ENCODE data around the gene ANKFN1.

Gene ANKFN1

GRCh38 chr17:56424005-56424404 lies 270.7 kb downstream of the ANKFN1 start:
- Histone ChIP-seq H3K36me3 (no peaks in the 10 kb centered on the region), H3K27ac (no peak overlapping the region), H3K4me3 (ENCODE audit: low read depth in 1 of 2, low read length in 1 of 2) (no peak overlapping the region), H3K9me3 (no peaks in the 10 kb centered on the region), H3K27me3 (no peaks in the 10 kb centered on the region), H3K4me1 (ENCODE audit: control insufficient read depth in 1 of 2, insufficient read depth in 1 of 2, low read depth in 1 of 2, low read length in 1 of 2) (no peaks in the 10 kb centered on the region)
- TF ChIP-seq, protein P1, sequence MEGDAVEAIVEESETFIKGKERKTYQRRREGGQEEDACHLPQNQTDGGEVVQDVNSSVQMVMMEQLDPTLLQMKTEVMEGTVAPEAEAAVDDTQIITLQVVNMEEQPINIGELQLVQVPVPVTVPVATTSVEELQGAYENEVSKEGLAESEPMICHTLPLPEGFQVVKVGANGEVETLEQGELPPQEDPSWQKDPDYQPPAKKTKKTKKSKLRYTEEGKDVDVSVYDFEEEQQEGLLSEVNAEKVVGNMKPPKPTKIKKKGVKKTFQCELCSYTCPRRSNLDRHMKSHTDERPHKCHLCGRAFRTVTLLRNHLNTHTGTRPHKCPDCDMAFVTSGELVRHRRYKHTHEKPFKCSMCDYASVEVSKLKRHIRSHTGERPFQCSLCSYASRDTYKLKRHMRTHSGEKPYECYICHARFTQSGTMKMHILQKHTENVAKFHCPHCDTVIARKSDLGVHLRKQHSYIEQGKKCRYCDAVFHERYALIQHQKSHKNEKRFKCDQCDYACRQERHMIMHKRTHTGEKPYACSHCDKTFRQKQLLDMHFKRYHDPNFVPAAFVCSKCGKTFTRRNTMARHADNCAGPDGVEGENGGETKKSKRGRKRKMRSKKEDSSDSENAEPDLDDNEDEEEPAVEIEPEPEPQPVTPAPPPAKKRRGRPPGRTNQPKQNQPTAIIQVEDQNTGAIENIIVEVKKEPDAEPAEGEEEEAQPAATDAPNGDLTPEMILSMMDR (IDR thresholded peaks at IDR 0.05): no peak

DNA sequence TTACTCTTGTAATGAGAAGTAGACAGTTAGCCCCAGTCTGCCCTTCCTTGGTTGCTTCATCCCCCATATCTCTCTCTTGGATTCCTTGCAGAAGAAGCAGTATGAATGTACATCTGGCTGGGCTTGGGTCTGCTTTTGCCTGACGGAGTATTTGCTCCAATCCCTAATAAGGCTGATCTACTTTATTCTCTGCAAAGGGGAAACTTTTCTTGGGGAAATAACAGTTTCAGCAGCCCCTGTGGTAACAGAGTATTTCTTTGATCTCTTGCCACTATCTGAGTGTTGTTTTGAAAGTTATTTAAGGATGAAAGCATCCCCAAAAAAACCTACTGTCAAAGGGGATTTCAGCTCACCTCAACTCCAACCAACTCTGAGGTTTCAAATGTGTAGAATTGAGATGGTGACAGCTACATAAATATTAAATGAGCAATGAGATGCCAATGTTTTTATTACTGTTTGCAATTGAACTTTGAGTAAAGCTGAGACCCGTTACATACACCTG lies 271.3 kb downstream of the ANKFN1 start:
- Histone ChIP-seq H3K27me3 (no peaks in the 10 kb centered on the region), H3K4me3 (ENCODE audit: low read depth in 1 of 2, low read length in 1 of 2) (no peak overlapping the region), H3K27ac (no peak overlapping the region), H3K9me3 (no peaks in the 10 kb centered on the region), H3K4me1 (ENCODE audit: control insufficient read depth in 1 of 2, insufficient read depth in 1 of 2, low read depth in 1 of 2, low read length in 1 of 2) (no peaks in the 10 kb centered on the region), H3K36me3 (no peaks in the 10 kb centered on the region)
- TF ChIP-seq, protein P1 (IDR thresholded peaks at IDR 0.05): no peak

GRCh38 chr17:56425483-56425882 lies 272.2 kb downstream of the ANKFN1 start:
- Histone ChIP-seq H3K9me3 (no peaks in the 10 kb centered on the region), H3K36me3 (no peaks in the 10 kb centered on the region), H3K4me1 (ENCODE audit: control insufficient read depth in 1 of 2, insufficient read depth in 1 of 2, low read depth in 1 of 2, low read length in 1 of 2) (no peaks in the 10 kb centered on the region), H3K27ac (no peak overlapping the region), H3K27me3 (no peaks in the 10 kb centered on the region), H3K4me3 (ENCODE audit: low read depth in 1 of 2, low read length in 1 of 2) (no peak overlapping the region)
- TF ChIP-seq, protein P1 (IDR thresholded peaks at IDR 0.05): no peak

- H3K36me3 ChIP-seq: no peaks in the 10 kb centered on the region
- no peaks in the 10 kb centered on the region for H3K9me3 ChIP-seq
- no peak overlapping the region for H3K27ac ChIP-seq
- H3K4me1 ChIP-seq (ENCODE audit: control insufficient read depth in 1 of 2, insufficient read depth in 1 of 2, low read depth in 1 of 2, low read length in 1 of 2): no peaks in the 10 kb centered on the region
- H3K4me3 ChIP-seq (ENCODE audit: low read depth in 1 of 2, low read length in 1 of 2): no peak overlapping the region
- TF ChIP-seq, protein P1 (IDR thresholded peaks at IDR 0.05): no peak
- peaks cover 7% of the 10 kb centered on the region for H3K27me3 ChIP-seq
Measured at GRCh38 chr17:56426901-56427300, 273.6 kb downstream of the ANKFN1 start.

GRCh38 chr17:56431736-56432135 lies 278.5 kb downstream of the ANKFN1 start:
- H3K27me3 ChIP-seq: peaks cover 7% of the 10 kb centered on the region
- H3K4me3 ChIP-seq (ENCODE audit: low read depth in 1 of 2, low read length in 1 of 2): no peak overlapping the region
- TF ChIP-seq, protein P1 (IDR thresholded peaks at IDR 0.05): no peak
- no peak overlapping the region for H3K27ac ChIP-seq
- no peaks in the 10 kb centered on the region for H3K9me3 ChIP-seq
- H3K36me3 ChIP-seq: no peaks in the 10 kb centered on the region
- no peaks in the 10 kb centered on the region for H3K4me1 ChIP-seq (ENCODE audit: control insufficient read depth in 1 of 2, insufficient read depth in 1 of 2, low read depth in 1 of 2, low read length in 1 of 2)

DNA sequence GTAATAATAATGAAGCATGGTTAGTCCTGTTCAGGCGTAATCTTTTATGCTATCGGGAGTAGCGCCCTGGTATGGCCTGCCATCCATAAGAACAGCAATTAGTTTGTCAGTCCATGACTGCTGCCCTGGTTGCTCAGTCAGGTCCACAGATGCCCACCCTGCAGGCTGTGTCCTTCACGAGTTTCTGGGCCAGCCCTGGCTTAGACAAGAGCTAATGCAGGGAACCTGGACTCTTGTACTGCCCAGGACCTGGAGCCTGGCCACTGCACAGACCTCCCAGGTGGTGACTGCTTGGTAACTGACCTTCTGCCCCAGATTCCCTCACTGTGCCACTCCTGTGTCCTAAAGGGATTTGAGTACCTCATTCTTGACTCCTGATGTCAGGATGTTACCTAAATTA lies 279.2 kb downstream of the ANKFN1 start:
- Histone ChIP-seq H3K27me3 (peaks cover 7% of the 10 kb centered on the region), H3K36me3 (no peaks in the 10 kb centered on the region), H3K9me3 (no peaks in the 10 kb centered on the region), H3K27ac (no peak overlapping the region), H3K4me1 (ENCODE audit: control insufficient read depth in 1 of 2, insufficient read depth in 1 of 2, low read depth in 1 of 2, low read length in 1 of 2) (no peaks in the 10 kb centered on the region), H3K4me3 (ENCODE audit: low read depth in 1 of 2, low read length in 1 of 2) (no peak overlapping the region)
- TF ChIP-seq, protein P1 (IDR thresholded peaks at IDR 0.05): no peak
